GM10266 (cell line): ENCODE results near the gene REXO4.

Source experiments
- DNase-seq: peaks from one replicate; pipeline ENCODE4 v3.0.0; 2012; ENCODE audit errors: extremely low spot score
- TF ChIP-seq, protein P1 (sequence below): IDR thresholded peaks from 2 replicates; pipeline ENCODE4 v1.5.1; 2012; ENCODE audit warnings: mild to moderate bottlenecking, low read depth; ENCODE audit not compliant: control insufficient read depth, insufficient read depth; ENCODE audit errors: missing control alignments

Gene REXO4

DNA sequence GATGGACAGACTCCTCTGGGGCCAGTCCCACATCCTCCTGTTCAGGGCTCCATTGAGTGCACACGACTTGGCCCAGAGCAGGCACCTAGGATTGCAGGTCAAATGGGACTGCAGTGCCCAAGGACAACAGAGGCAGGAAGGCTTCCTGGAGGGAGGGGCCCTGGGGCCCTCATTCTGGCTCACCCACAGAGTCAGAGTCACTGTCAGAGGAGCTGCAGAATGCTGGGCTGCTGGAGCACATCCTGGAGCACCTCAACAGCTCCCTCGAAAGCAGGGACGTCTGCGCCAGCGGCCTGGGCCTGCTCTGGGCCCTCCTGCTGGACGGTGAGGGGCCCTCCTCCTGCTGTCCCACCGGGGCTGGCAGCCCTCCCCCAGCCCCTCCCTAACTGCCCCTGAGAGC lies 15.1 kb downstream of the REXO4 start:
- no peak for DNase-seq
- TF ChIP-seq, protein P1, sequence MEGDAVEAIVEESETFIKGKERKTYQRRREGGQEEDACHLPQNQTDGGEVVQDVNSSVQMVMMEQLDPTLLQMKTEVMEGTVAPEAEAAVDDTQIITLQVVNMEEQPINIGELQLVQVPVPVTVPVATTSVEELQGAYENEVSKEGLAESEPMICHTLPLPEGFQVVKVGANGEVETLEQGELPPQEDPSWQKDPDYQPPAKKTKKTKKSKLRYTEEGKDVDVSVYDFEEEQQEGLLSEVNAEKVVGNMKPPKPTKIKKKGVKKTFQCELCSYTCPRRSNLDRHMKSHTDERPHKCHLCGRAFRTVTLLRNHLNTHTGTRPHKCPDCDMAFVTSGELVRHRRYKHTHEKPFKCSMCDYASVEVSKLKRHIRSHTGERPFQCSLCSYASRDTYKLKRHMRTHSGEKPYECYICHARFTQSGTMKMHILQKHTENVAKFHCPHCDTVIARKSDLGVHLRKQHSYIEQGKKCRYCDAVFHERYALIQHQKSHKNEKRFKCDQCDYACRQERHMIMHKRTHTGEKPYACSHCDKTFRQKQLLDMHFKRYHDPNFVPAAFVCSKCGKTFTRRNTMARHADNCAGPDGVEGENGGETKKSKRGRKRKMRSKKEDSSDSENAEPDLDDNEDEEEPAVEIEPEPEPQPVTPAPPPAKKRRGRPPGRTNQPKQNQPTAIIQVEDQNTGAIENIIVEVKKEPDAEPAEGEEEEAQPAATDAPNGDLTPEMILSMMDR: no peak

DNA sequence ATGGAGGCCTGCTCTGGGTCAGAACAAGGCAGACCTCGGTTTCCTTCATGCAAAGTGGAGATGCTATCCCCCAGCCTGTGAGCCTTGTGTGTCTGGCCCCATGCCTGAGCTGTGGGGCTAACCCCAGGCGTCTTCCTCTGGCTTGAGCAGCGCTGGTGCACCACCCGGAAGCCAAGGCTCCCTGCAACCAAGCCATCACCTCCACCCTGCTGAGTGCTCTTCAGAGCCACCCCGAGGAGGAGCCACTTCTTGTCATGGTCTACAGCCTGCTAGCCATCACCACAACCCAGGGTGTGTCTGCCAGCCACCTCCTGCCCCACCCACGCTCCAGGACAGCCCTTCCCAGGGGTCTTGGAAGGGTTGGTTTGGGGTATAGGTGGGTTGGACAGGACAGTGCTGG lies 16.2 kb downstream of the REXO4 start:
- TF ChIP-seq, protein P1: no peak
- no peak for DNase-seq

DNA sequence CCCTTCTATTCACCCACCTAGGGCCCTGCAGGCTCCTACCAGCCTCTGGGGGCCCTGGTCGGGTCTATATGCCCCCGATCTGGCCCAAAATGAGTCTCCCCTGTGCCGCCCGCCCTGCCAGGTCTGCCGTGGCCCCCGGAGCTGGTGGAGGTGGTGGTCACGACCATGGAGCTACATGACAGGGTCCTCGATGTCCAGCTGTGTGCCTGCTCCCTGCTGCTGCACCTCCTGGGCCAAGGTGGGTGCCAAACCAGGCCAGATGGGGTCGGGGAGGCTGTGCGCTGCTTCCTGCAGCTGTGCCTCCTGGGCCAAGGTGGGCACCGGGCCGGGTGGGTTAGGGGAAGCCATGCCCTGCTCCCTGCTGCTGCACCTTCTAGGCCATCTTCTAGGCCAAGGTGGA lies 17.5 kb downstream of the REXO4 start:
- TF ChIP-seq, protein P1: no peak
- no peak for DNase-seq

DNA sequence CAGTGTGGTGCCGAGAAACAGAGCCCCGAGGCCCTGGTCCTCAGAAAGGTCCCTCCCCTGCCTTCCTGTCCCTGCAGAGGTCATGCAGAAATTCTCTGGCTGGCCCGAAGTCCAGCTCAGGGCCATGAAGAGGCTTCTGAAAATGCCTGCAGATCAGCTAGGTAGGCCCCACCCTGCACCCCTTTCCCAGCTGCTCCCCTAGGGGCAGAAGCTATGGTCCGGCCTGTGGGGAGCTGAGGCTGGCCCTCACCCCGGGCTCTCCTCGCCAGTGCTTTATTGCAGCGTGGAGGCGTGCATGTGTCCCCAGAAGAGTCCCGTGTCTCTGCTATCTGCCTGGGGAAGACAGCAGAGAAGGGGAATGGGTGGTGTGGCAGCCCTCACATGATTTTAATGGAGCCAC lies 19.9 kb downstream of the REXO4 start:
- TF ChIP-seq, protein P1: no peak
- no peak for DNase-seq

DNA sequence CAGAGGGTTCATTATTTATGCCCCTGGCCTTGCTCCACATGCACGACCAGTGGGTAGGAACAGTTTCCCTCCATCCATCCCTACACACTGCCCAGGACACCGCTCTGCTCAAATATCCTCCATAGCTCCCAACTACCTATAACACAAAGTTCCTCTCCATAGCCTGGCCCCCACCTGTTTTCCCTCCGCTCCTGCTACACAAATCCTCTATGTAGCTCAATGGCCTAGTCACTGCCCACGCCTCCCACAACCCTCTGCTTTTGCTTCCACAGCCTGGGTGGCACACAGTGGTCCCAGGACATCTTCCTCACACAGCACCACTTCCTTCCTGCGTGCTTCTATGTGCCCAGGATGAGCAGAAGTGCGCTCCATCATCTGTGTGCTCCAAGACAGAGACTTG lies 20.4 kb downstream of the REXO4 start:
- DNase-seq: no peak
- TF ChIP-seq, protein P1: no peak

DNA sequence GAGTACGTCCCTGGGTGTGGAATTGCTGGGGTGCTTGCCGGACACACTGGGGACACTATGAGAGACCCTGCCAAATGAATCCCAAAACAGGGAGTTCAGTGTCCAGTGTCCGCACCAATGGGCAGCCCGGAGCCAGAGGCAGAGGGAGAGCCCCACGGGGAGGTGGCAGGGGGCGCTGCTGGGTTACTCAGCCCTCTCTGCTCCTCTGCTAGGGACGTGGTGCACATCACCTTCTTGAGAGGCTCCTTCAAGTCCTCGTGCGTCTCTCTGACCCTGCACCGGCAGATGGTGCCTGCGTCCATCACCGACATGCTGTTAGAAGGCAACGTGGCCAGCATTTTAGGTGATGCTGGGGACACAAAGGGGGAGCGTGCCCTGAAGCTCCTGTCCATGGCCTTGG lies 20.9 kb downstream of the REXO4 start:
- TF ChIP-seq, protein P1: peak; percentile 37
- no peak for DNase-seq

DNA sequence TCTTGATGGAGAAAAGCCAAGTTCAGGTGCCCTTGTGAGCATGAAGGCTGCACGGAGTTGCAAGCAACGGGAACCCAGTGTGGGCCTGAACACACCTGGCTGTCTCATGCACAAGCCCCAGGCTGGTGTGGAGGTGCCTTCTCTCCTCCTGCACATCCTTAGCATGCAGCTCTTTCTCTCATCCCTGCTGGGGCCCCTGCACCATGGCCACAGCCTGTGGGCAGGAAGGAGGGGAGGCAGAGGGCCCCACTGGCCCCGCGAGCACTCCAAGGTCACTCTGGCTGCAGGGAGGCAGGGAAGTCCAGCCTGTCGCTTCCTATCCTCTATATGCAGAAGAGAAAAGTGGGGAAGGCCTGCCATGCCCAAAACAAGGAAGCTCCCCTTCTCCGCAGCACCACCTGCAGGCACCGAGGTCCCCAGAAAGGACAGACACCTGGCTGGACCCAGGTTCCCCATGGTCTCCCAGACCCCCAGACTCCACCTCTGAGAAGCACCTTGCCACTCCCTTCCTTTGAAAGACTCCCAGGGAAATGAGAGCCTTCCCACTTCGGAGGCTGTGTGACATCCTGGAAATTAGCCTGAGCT lies 23.0 kb downstream of the REXO4 start:
- TF ChIP-seq, protein P1: no peak
- DNase-seq: no peak
